ENCODE data around the gene SLFN12L. TPM values are rescaled to one million over a fixed set of nuclear protein-coding genes. Genes with fewer than 3 reads are reported as not detected.

SLFN12L gene
- total RNA-seq, 4 donors from 2014 or later, result 1.2 to 2.0 (median 1.4) TPM

DNA sequence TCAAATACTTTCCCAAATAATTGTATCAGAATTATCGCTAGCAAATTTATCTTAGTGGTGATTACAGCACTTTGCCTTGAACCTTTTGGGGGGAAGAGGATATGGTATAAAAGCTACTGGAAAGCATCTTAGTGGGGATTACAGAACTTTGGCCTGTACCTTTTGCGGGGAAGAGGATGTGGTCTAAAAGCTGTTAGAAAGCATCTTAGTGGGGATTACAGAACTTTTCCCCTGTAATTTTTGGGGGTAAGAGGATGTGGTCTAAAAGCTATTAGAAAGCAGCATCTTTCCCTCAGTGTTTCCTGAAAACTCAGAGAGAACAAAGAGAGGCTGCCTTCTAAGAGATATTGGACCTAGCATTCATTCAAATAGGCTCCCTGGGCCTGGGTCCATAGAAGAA is 109.2 kb downstream of the SLFN12L start:
- TF ChIP-seq, protein P1, sequence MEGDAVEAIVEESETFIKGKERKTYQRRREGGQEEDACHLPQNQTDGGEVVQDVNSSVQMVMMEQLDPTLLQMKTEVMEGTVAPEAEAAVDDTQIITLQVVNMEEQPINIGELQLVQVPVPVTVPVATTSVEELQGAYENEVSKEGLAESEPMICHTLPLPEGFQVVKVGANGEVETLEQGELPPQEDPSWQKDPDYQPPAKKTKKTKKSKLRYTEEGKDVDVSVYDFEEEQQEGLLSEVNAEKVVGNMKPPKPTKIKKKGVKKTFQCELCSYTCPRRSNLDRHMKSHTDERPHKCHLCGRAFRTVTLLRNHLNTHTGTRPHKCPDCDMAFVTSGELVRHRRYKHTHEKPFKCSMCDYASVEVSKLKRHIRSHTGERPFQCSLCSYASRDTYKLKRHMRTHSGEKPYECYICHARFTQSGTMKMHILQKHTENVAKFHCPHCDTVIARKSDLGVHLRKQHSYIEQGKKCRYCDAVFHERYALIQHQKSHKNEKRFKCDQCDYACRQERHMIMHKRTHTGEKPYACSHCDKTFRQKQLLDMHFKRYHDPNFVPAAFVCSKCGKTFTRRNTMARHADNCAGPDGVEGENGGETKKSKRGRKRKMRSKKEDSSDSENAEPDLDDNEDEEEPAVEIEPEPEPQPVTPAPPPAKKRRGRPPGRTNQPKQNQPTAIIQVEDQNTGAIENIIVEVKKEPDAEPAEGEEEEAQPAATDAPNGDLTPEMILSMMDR (IDR thresholded peaks at IDR 0.05), result no peak
- no peak for TF ChIP-seq POLR2A (IDR thresholded peaks at IDR 0.05)
- no peak overlapping the region for H3K4me3 ChIP-seq

DNA sequence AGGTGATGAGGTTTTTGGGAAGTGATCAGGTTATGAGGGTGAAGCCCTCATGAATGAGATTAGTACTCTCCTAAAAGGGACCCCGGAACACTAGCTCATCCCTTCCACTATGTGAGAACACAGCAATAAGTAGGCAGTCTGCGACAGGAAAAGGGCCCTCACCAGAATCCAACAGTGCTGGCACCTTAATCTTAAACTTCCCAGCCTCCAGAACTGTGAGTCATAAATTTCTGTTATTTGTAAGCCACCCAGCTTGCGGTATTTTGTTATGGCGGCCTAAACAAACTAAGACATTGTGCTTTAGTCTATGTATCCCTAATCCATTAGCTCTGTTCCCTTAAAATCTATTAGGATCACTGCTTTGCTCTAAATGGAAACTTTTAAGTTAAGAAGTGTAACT is 113.7 kb downstream of the SLFN12L start:
- WGBS, 2 donors, result 85 to 86% methylated on average over 4 of the region's 4 CpGs

More for the DNA sequence above, 109.2 kb downstream of the SLFN12L start:
- no peak overlapping the region for H3K27ac ChIP-seq
- no peaks in the 10 kb centered on the region for H3K27me3 ChIP-seq
- 89 to 96% methylated on average over 2 of the region's 2 CpGs for WGBS, 2 donors
- peaks cover 0 to 18% (median 9%) of the 10 kb centered on the region in 4 donors for H3K4me1 ChIP-seq
- no peak for DNase-seq (ENCODE audit: low spot score in 2 of 2)
- peaks cover 0 to 6% (median 0%) of the 10 kb centered on the region in 3 donors for H3K36me3 ChIP-seq
- no peaks in the 10 kb centered on the region for H3K9me3 ChIP-seq

More for the DNA sequence above, 113.7 kb downstream of the SLFN12L start:
- Histone ChIP-seq H3K27ac (no peak overlapping the region), H3K4me3 (no peak overlapping the region), H3K27me3 (no peaks in the 10 kb centered on the region), H3K9me3 (no peaks in the 10 kb centered on the region), H3K36me3 (peaks cover 0 to 37% (median 0%) of the 10 kb centered on the region in 3 donors), H3K4me1 (no peaks in the 10 kb centered on the region)
- no peak for DNase-seq (ENCODE audit: low spot score in 2 of 2)
- TF ChIP-seq, protein P1 (IDR thresholded peaks at IDR 0.05), result no peak
- TF ChIP-seq POLR2A (IDR thresholded peaks at IDR 0.05), result no peak
- no peak for TF ChIP-seq EP300 (IDR thresholded peaks at IDR 0.05)

Small RNA genes lying within 50 kb of the gene (small RNA-seq; reads per million reads assigned to genes)
- gene AC015911.1 (not detected), gene SNORD7 (146 reads per million, percentile 96 among the genes with 10 or more reads in this experiment)

Other genes starting within 250 kb of the SLFN12L start
- gene SLFN11, start 164.1 kb downstream of the SLFN12L start, total RNA-seq, result 10 to 100 TPM; 46.3 to 55.8 (median 51.1) TPM
- 10 to 100 TPM; 11.6 to 20.1 (median 15.9) TPM for gene SLFN12, start 105.2 kb downstream of the SLFN12L start, total RNA-seq
- 10 to 100 TPM in 1 of 4 donors, 1 to 10 TPM in 3; 2.3 to 23.6 (median 4.9) TPM for gene SLFN13, start 88.9 kb downstream of the SLFN12L start, total RNA-seq
- gene SLFN14, start 23.1 kb upstream of the SLFN12L start, total RNA-seq, result not detected
- 10 to 100 TPM in 2 of 4 donors, 1 to 10 TPM in 2; 4.2 to 10.8 (median 9.7) TPM for gene PEX12, start 40.9 kb upstream of the SLFN12L start, total RNA-seq
- 10 to 100 TPM; 59.9 to 77.7 (median 62.0) TPM for gene AP2B1, start 49.6 kb upstream of the SLFN12L start, total RNA-seq
- gene RASL10B, start 194.0 kb upstream of the SLFN12L start, total RNA-seq, result 10 to 100 TPM in 3 of 4 donors, 1 to 10 TPM in 1; 8.4 to 25.3 (median 21.9) TPM
- 1 to 10 TPM in 3 of 4 donors, under 1 TPM in 1; 0.84 to 1.4 (median 1.1) TPM for gene GAS2L2, start 215.6 kb upstream of the SLFN12L start, total RNA-seq
- not detected for gene C17orf50, start 223.2 kb upstream of the SLFN12L start, total RNA-seq

All from tibial nerve (tissue), 4 donors.